ENCODE results near the gene FASN. TPM values are rescaled to one million over a fixed set of nuclear protein-coding genes. Genes with fewer than 3 reads are reported as not detected.

The FASN gene
- total and polyA plus RNA-seq, 2 of the 13 experiments (the other 11 are each of a cell fraction or from before 2014, with no cell fraction given): 51.7 to 101 TPM

GRCh38 chr17:82037092-82037888, 60.7 kb downstream of the FASN start, which contains the start of gene DCXR (continued):
- TF ChIP-seq ZMYM3 (CRISPR knock-in tag; IDR thresholded peaks at IDR 0.05) (0 out of 2 replicates have a peak, but pooled peaks have one; percentile 6), BRCA1 (CRISPR knock-in tag; IDR thresholded peaks at IDR 0.05) (no peak), AFF4 (CRISPR knock-in tag; IDR thresholded peaks at IDR 0.05) (peak; percentile 70; the same call in 1 of the 2 replicates), TSC22D2 (CRISPR knock-in tag; IDR thresholded peaks at IDR 0.05; ENCODE audit: borderline replicate concordance) (peak; percentile 26; the same call in 1 of the 2 replicates), RXRB (CRISPR knock-in tag; IDR thresholded peaks at IDR 0.05; ENCODE audit: borderline replicate concordance) (peak; percentile 59), FOXO4 (CRISPR knock-in tag; conservative IDR thresholded peaks at IDR 0.05) (no peak), MXI1 (IDR thresholded peaks at IDR 0.05; ENCODE audit: borderline replicate concordance, low read depth, low read length) (peak; percentile 79; the same call in 2 of the 3 replicates), TFDP1 (CRISPR knock-in tag; IDR thresholded peaks at IDR 0.05; ENCODE audit: borderline replicate concordance) (peak; percentile 72; the same call in 1 of the 2 replicates), JDP2 (CRISPR knock-in tag; IDR thresholded peaks at IDR 0.05; ENCODE audit: borderline replicate concordance) (no peak; the same call in 1 of the 2 replicates), POLR2G (IDR thresholded peaks at IDR 0.05; ENCODE audit: low read depth, low read length) (peak; percentile 98), ZFX (CRISPR knock-in tag; IDR thresholded peaks at IDR 0.05; ENCODE audit: low read depth) (peak; percentile 98), ZNF839 (CRISPR knock-in tag; IDR thresholded peaks at IDR 0.05; ENCODE audit: borderline replicate concordance) (no peak), ZSCAN21 (CRISPR knock-in tag; IDR thresholded peaks at IDR 0.05; ENCODE audit: borderline replicate concordance) (peak; percentile 93), ZNF878 (CRISPR knock-in tag; IDR thresholded peaks at IDR 0.05) (no peak; the same call in 1 of the 2 replicates), FOXK2 (IDR thresholded peaks at IDR 0.05) (no peak), ZNF382 (CRISPR knock-in tag; IDR thresholded peaks at IDR 0.05; ENCODE audit: borderline replicate concordance) (no peak), REXO4 (CRISPR knock-in tag; IDR thresholded peaks at IDR 0.05; ENCODE audit: borderline replicate concordance) (no peak; the same call in 1 of the 2 replicates), FLYWCH1 (CRISPR knock-in tag; IDR thresholded peaks at IDR 0.05) (no peak), MED1 (CRISPR knock-in tag; IDR thresholded peaks at IDR 0.05) (peak; percentile 65; the same call in 1 of the 2 replicates), SMAD1 (CRISPR knock-in tag; IDR thresholded peaks at IDR 0.05; ENCODE audit: borderline replicate concordance, low read depth) (0 out of 2 replicates have a peak, but pooled peaks have one; percentile 77), HDAC6 (IDR thresholded peaks at IDR 0.05; ENCODE audit: low read depth, low read length) (no peak), GPBP1L1 (CRISPR knock-in tag; IDR thresholded peaks at IDR 0.05) (no peak)

Measured in HepG2 (cell line).